SIG-M5 (cell line): ENCODE results near the gene ANKRD42.
"Not testable (repeated sequence)": the region's sequence is repeated elsewhere in the genome, so short reads cannot be mapped to it uniquely, and the experiment has no call there.

Experiments
- DNase-seq: peaks from one replicate; lab custom pipeline; 2025; lab: John Stamatoyannopoulos, UW

The ANKRD42 gene

GRCh38 chr11:83172551-83172950 is 21.0 kb upstream of the ANKRD42 start:
- no peak for DNase-seq

DNA sequence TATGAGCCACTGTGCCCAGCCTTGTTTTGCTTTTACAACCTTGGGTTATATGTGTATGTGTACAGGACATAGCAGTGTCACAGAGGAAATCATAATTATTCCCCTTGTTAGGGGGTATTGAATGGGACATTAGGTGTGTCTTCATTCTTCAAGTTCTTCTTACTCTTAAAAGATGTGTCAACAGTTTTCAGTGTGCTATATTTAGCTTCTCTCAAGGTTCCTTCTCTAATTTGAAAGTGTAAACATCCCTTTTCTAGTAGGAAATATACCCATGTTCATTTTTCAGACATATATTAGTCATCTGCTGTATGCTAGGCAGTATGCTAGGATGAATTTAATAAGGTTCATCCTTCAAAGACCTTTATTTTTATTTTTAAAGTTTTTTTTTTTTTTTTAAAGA is 19.5 kb upstream of the ANKRD42 start:
- DNase-seq: no peak

GRCh38 chr11:83175815-83176214 is 17.7 kb upstream of the ANKRD42 start:
- no peak for DNase-seq

DNA sequence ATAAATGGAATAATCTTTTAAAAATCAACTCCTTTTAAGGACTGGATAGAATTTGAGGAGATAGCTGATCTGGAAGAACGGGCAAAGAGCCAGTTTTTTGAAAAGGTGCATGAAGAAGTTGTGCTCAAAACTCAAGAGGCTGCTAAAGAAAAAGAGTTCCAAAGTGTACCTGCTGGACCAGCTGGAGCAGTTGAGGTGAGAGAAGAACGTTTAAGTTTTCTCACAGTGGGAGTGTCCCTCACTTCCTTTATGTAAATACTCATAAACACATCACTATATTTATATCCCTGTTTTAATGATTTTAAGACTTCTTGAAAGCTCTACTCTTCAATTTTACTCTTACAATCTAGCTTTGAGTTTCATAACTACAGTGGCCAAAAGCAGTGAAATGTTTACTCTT is 11.7 kb upstream of the ANKRD42 start:
- DNase-seq: no peak

- DNase-seq: no peak
These were observed 7.7 kb upstream of the ANKRD42 start for GRCh38 chr11:83185767-83186166.

GRCh38 chr11:83187465-83187864 is 6.0 kb upstream of the ANKRD42 start:
- DNase-seq: no peak

GRCh38 chr11:83191491-83191890 is 2.0 kb upstream of the ANKRD42 start:
- no peak for DNase-seq

DNA sequence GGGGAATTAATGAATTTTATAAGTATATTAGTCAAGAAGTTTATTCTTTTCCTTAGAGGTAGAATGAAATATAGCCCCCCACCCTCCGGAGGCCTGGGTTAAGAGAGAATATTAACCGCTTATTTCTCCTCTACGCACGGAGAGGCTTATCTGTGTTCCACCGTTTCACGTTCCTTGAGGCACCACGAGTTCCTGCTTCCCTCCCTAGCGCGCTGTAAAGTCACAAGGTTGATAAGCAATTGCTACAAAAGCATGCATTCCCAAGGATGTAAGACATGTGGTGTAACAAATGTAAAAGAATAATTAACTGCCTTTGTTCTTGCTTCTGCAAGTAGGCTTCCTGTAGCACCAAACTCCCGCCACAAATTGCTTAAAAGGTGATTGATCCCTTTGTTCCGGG is 1.5 kb upstream of the ANKRD42 start:
- no peak for DNase-seq

GRCh38 chr11:83192606-83193245 is 786 bp upstream of the ANKRD42 start:
- no peak for DNase-seq

- peak; percentile 70 for DNase-seq
These were observed 1.0 kb downstream of the ANKRD42 start for GRCh38 chr11:83194281-83195142.

GRCh38 chr11:83195143-83195466 is 1.6 kb downstream of the ANKRD42 start:
- no peak for DNase-seq

GRCh38 chr11:83195649-83196048 is 2.1 kb downstream of the ANKRD42 start:
- DNase-seq: no peak

DNA sequence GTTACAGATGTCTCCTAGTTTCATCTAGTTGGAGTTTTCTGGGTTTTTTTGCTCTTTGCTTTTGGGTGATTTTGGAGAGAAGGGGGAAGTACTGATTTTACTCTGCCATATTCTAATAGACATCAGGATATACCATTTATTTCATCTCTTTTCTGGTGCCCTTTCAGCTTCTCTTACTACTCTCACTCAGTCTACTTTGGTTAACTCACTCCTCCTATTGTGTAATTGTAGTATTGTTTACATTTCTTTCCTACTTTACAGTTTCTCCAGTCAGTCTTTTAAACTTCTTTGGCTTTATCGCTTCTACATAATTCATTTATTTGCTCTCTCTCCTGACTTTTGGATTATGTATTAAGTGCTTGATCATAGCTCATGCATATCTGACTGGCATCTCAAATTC is 6.5 kb downstream of the ANKRD42 start:
- DNase-seq: no peak

GRCh38 chr11:83205608-83206185 is 12.2 kb downstream of the ANKRD42 start:
- DNase-seq: no peak

- DNase-seq: no peak
These were observed 12.7 kb downstream of the ANKRD42 start for GRCh38 chr11:83206221-83206620.

DNA sequence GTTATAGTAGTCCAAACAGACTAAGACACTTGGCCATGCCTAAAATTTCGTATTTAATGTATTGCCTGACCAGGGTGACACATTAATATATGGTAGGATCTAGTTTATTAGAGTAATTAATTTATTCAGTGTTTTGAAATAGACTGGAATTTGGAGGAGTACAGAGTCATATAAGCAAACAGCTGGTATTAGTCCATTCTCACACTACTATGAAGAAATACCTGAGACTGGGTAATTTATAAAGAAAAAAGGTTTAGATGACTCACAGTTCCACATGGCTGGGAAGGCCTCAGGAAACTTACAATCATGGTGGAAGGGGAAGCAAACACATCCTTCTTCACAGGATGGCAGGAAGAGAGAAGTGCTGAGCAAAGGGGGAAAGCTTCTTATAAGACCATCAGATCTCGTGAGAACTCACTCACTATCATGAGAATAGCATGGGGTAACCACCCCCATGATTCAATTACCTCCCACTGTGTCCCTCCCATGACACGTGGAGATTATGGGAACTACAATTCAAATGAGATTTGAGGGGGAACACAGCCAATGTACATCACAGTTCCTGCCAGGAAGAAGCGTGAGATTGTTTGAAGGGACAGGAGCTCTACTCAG is 13.4 kb downstream of the ANKRD42 start:
- DNase-seq: not testable (repeated sequence)

DNA sequence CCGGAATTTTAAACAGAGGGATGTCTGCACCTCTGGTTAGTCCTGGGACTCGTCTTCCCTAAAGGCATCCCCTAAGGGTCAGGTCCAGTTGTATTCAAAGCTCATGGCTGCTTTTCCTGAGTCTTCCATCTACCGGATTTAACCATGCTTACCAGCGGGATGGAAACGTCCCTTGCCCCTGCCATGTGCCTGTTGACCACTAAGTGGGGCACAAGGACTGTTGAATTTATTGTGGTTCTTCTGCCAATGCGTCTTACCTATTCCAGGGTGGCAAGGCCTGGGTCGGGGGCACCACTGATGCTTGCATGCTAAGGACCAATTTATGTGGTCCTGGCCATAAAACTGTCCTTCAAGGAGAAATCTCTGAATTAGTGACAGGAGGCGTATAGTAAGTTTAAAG is 25.6 kb downstream of the ANKRD42 start:
- DNase-seq: no peak

GRCh38 chr11:83220260-83220659 is 26.7 kb downstream of the ANKRD42 start:
- DNase-seq: no peak

DNA sequence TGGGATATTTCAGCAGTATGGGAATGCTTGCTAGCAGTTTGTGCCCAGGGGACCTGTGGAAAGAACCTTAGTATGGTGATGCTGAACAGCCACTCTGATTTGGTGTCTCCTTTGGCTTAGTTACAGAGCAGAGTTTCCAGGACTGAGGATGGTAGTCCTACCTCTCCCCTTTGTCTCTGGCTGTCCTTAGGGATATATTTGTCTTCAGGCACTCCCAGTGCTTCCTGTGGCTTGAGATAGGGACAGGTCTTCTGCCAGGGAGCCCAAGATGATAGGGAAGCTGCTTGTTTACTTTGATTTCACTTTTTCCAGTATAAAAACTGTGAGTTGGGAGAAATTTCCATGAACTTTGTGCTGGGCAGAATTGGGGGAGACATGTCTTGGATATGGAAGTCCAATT is 28.2 kb downstream of the ANKRD42 start:
- DNase-seq: no peak

GRCh38 chr11:83222499-83222898 is 29.0 kb downstream of the ANKRD42 start:
- no peak for DNase-seq

DNA sequence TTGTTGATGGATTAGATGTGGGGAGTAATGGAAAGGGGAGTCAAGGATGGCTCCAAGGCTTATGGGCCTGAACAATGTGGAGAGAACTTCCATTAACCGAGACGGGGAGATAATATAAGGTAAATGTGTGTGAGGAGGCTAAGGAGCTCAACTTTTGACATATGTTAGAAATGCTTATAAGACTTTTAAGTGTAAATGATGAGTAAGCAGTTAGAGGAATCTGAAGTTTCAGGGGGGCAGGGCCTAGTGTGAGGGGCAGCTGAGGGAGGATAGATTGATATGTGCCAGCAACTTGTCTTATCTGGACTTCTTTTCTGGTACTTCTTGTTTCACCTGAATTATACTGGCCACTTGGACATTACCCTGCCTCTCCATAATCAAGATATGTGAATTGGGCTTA is 29.9 kb downstream of the ANKRD42 start:
- no peak for DNase-seq

DNA sequence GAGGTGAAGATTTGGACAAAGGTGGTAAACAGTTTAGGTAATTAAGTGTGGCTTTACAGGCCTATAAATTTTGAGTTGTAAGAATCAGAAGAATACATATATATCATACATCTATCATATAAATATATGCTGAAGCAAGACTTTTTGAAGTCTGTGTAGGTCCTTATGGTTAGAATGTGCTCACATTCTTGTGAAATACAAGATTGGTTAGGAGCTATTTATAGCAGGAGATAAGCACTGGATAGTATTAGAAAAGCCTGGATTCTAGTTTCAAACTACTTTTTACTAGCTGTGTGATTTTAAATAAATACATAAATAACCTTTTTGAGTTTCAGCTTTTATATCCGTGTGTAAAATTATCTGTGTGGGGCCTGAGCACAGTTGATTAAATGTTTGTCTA is 42.3 kb downstream of the ANKRD42 start:
- no peak for DNase-seq

DNA sequence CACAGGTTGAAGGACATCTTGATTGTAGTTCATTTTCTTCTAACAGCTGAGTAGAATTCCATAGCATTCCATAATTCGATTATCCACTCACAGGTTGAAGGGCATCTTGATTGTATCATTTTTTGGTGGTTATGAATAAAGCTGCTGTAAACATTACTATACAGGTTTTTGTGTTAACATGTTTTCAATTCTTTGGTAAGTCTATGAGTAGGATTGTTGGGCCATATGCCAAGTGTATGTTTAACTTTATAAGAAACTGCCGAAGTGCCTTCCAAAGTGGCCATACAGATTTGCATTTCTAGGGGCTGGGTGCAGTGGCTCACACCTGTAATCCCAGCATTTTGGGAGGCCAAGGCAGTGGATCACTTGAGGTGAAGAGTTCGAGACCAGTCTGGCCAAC is 44.6 kb downstream of the ANKRD42 start:
- no peak for DNase-seq
